HFFc6 (cell line): ENCODE data around the gene OLFML1. TPM values are rescaled to one million over a fixed set of nuclear protein-coding genes. Genes with fewer than 3 reads are reported as not detected.

Experiments used
- DNase-seq: peaks from one replicate; pipeline ENCODE4 v3.0.0-alpha.2; 2018
- H3K27ac Mint-ChIP-seq: 2 replicates; pipeline ENCODE4 v1.8.0; 2020; ENCODE audit warnings: mild to moderate bottlenecking, mixed read lengths
- H3K27me3 Mint-ChIP-seq: 2 replicates; pipeline ENCODE4 v1.8.0; 2021; ENCODE audit warnings: mild to moderate bottlenecking, moderate library complexity, mixed read lengths; ENCODE audit not compliant: insufficient read depth
- H3K36me3 Mint-ChIP-seq: 2 replicates; pipeline ENCODE4 v1.8.0; 2021; ENCODE audit warnings: low read depth, mixed read lengths
- H3K4me1 Mint-ChIP-seq: 2 replicates; pipeline ENCODE4 v1.8.0; 2020; ENCODE audit warnings: low read depth, mixed read lengths
- H3K4me3 Mint-ChIP-seq: 2 replicates; pipeline ENCODE4 v1.8.0; 2020; ENCODE audit warnings: mild to moderate bottlenecking, moderate library complexity, mixed read lengths
- H3K9me3 Mint-ChIP-seq: 2 replicates; pipeline ENCODE4 v1.8.0; 2020; ENCODE audit warnings: mild to moderate bottlenecking, mixed read lengths
- CTCF ChIP-seq: fragments of 200-600 bp; sonication (generic); IDR thresholded peaks from 2 replicates; pipeline ENCODE4 v1.5.0; 2021; ENCODE audit warnings: antibody characterized with exemption, mild to moderate bottlenecking
- total RNA-seq, 6 experiments: library from RNA; stranded (reverse); fragmentation: NEBNext Ultra II Directional; extraction: Animal tissue kit (Norgen Biotek cat#: 25700); gene quantifications; 2 replicates in 1 of 6; 3 replicates in 5 of 6; pipeline ENCODE4 v1.2.3, GENCODE V29; 2021

Gene OLFML1
- total RNA-seq, 6 experiments from 2014 or later: 0.20 to 0.43 (median 0.25) TPM; not detected in 3

GRCh38 chr11:7538466-7539454, 53.5 kb downstream of the OLFML1 start:
- peaks cover 17% of the 10 kb centered on the region for H3K27me3 Mint-ChIP-seq
- H3K27ac Mint-ChIP-seq: no peak overlapping the region
- H3K4me3 Mint-ChIP-seq: no peak overlapping the region
- H3K36me3 Mint-ChIP-seq: no peaks in the 10 kb centered on the region
- H3K9me3 Mint-ChIP-seq: no peaks in the 10 kb centered on the region
- peaks cover 5% of the 10 kb centered on the region; the same call in 1 of the 2 replicates for H3K4me1 Mint-ChIP-seq
- no peak for TF ChIP-seq CTCF
- no peak for DNase-seq

DNA sequence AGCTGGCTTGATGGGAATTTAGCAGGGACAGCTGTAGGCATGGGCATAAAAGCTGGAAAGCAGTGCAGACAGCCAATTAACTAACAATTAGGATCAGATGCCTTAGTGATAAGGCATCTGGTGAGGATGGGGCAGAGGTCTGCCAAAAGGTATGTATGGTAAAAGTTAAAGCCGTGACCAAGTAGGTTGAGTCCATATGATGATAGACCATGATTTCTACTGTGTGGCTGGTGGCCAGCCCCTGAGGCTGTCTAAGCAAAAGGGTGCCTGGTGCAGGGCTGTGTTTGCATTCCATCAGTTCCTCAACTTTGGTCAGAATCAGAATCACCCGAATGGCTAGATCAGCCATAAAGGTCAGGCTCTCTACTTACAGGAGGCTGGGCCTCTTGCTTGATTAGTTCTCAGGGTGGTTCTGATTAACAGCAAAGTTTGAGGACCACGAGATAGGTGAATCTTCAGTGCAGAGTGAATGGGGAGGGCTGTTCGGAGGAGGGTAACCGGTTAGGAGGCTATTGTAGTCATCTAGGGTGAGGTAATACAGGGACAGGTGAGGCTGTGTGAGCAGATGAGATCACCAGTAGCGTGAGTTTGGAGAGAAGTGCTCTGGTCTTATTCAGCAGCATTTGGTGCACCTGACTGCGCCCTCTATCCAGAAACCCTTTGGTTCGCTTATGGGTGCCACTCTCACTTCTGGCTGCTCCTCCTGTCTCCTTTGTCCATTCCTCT, 55.7 kb downstream of the OLFML1 start:
- Mint-ChIP-seq H3K9me3 (no peaks in the 10 kb centered on the region), H3K4me1 (peaks cover 5% of the 10 kb centered on the region; the same call in 1 of the 2 replicates), H3K4me3 (no peak overlapping the region), H3K27me3 (peaks cover 18% of the 10 kb centered on the region), H3K27ac (no peak overlapping the region), H3K36me3 (no peaks in the 10 kb centered on the region)
- no peak for TF ChIP-seq CTCF
- no peak for DNase-seq

- H3K4me3 Mint-ChIP-seq: no peak overlapping the region
- H3K4me1 Mint-ChIP-seq: peaks cover 5% of the 10 kb centered on the region; the same call in 1 of the 2 replicates
- H3K27me3 Mint-ChIP-seq: peaks cover 23% of the 10 kb centered on the region
- H3K27ac Mint-ChIP-seq: no peak overlapping the region
- H3K36me3 Mint-ChIP-seq: no peaks in the 10 kb centered on the region
- no peaks in the 10 kb centered on the region for H3K9me3 Mint-ChIP-seq
- no peak for DNase-seq
- no peak for TF ChIP-seq CTCF
These were observed 58.0 kb downstream of the OLFML1 start for GRCh38 chr11:7543302-7543701.

DNA sequence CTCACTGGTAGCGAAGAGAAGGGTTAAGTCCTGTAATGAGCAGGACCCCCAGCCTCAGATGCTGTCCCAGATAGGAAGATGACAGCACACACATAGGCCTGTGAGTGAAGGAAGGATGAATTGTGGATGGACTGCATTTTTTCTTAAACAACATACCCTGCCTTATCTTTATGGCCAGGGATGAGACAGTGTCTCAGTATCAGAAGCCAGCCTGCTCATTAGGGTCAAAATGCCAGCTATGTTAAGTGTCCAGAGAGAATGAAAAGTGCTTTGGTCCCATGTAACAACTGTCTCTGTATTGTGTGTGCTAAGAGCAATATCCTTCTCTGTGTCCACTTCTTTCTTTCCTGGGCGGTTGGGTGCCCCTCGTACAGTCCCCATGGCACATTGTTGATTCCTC, 58.7 kb downstream of the OLFML1 start:
- no peak overlapping the region for H3K27ac Mint-ChIP-seq
- no peaks in the 10 kb centered on the region for H3K36me3 Mint-ChIP-seq
- no peak for DNase-seq
- no peaks in the 10 kb centered on the region for H3K9me3 Mint-ChIP-seq
- H3K4me1 Mint-ChIP-seq: peaks cover 5% of the 10 kb centered on the region; the same call in 1 of the 2 replicates
- H3K4me3 Mint-ChIP-seq: no peak overlapping the region
- peaks cover 23% of the 10 kb centered on the region for H3K27me3 Mint-ChIP-seq
- TF ChIP-seq CTCF: no peak

DNA sequence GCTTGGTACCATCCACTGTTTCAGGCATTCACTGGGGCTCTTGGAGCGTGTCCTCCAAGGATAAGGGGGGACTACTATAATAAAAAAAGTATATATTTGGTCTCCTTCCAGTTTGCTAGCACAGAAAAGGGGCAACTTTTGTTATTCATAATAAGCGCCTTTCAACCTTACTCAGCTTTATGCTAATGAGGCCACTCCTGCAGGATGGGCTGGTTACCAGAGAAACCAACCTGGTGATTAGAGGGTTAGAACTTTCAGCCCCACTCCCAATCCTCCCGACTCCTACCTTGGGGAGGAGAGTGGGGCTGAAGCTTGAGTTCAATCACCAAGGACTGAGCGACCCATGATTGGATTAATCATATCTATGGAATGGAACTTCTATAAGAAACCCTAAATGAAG, 60.3 kb downstream of the OLFML1 start:
- H3K4me3 Mint-ChIP-seq: no peak overlapping the region
- peaks cover 5% of the 10 kb centered on the region; the same call in 1 of the 2 replicates for H3K4me1 Mint-ChIP-seq
- no peak for TF ChIP-seq CTCF
- no peaks in the 10 kb centered on the region for H3K36me3 Mint-ChIP-seq
- no peak for DNase-seq
- H3K27me3 Mint-ChIP-seq: peaks cover 20% of the 10 kb centered on the region
- no peak overlapping the region for H3K27ac Mint-ChIP-seq
- no peaks in the 10 kb centered on the region for H3K9me3 Mint-ChIP-seq
